ENCODE data around the gene SLC6A3. TPM values are rescaled to one million over a fixed set of nuclear protein-coding genes. Genes with fewer than 3 reads are reported as not detected.

Gene SLC6A3
- total and polyA plus RNA-seq, 2 of the 13 experiments (the other 11 are each of a cell fraction or from before 2014, with no cell fraction given): 0.01 TPM; not detected in 1

DNA sequence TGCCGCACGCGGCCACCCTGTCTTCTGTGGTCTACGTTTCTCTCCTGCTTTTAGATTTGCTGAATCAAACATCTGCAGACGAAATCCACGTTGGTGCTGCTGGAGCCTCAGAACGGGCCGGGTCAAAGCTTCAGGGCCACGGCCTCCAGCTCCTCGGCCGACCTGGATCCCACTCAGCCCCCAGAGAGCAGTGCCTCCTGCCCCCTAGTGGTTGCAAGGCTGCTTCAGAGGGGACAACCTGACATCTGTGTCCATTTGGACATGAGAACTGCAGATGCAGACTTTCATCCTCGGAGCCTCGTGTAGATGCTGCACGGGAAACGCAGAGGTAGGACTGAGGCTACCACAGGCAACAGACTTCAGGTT lies 23.0 kb upstream of the SLC6A3 start (continued):
- no peak for TF ChIP-seq TP53 (CRISPR knock-in tag; conservative IDR thresholded peaks at IDR 0.05)
- TF ChIP-seq FOXP1 (IDR thresholded peaks at IDR 0.05): no peak
- no peak for TF ChIP-seq FOXP1 (CRISPR knock-in tag; IDR thresholded peaks at IDR 0.05)
- no peak for TF ChIP-seq ZNF710 (CRISPR knock-in tag; IDR thresholded peaks at IDR 0.05; ENCODE audit: borderline replicate concordance)
- 0 out of 2 replicates have a peak, but pooled peaks have one; percentile 23 for TF ChIP-seq MEF2D (CRISPR knock-in tag; IDR thresholded peaks at IDR 0.05)
- no peak for TF ChIP-seq CENPX (CRISPR knock-in tag; IDR thresholded peaks at IDR 0.05)
- TF ChIP-seq CTCF (CRISPR knock-in tag; IDR thresholded peaks at IDR 0.05): peak; percentile 78
- TF ChIP-seq ZNF512B (CRISPR knock-in tag; IDR thresholded peaks at IDR 0.05; ENCODE audit: borderline replicate concordance): no peak
- no peak for TF ChIP-seq SPEN (CRISPR knock-in tag; IDR thresholded peaks at IDR 0.05; ENCODE audit: low read depth)
- TF ChIP-seq TEAD2 (CRISPR knock-in tag; IDR thresholded peaks at IDR 0.05): no peak
- no peak for TF ChIP-seq SIN3A (IDR thresholded peaks at IDR 0.05; ENCODE audit: borderline replicate concordance, low read depth, low read length)
- no peak for TF ChIP-seq GATAD2A (CRISPR knock-in tag; IDR thresholded peaks at IDR 0.05)
- no peak for TF ChIP-seq ZNF512 (CRISPR knock-in tag; IDR thresholded peaks at IDR 0.05)
- TF ChIP-seq STAG1 (CRISPR knock-in tag; IDR thresholded peaks at IDR 0.05): peak; percentile 62
- TF ChIP-seq ZNF160 (CRISPR knock-in tag; IDR thresholded peaks at IDR 0.05): no peak
- TF ChIP-seq, protein P1, sequence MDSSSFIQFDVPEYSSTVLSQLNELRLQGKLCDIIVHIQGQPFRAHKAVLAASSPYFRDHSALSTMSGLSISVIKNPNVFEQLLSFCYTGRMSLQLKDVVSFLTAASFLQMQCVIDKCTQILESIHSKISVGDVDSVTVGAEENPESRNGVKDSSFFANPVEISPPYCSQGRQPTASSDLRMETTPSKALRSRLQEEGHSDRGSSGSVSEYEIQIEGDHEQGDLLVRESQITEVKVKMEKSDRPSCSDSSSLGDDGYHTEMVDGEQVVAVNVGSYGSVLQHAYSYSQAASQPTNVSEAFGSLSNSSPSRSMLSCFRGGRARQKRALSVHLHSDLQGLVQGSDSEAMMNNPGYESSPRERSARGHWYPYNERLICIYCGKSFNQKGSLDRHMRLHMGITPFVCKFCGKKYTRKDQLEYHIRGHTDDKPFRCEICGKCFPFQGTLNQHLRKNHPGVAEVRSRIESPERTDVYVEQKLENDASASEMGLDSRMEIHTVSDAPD (CRISPR knock-in tag; IDR thresholded peaks at IDR 0.05): no peak
- TF ChIP-seq, protein P2, sequence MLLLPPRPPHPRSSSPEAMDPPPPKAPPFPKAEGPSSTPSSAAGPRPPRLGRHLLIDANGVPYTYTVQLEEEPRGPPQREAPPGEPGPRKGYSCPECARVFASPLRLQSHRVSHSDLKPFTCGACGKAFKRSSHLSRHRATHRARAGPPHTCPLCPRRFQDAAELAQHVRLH (CRISPR knock-in tag; IDR thresholded peaks at IDR 0.05; ENCODE audit: borderline replicate concordance, low read depth): no peak
- no peak for TF ChIP-seq GZF1 (CRISPR knock-in tag; IDR thresholded peaks at IDR 0.05)
- TF ChIP-seq PHB2 (IDR thresholded peaks at IDR 0.05; ENCODE audit: partially characterized antibody): no peak
- no peak; the same call in 1 of the 2 replicates for TF ChIP-seq KDM5B (CRISPR knock-in tag; IDR thresholded peaks at IDR 0.05; ENCODE audit: borderline replicate concordance)
- TF ChIP-seq KDM2A (CRISPR knock-in tag; IDR thresholded peaks at IDR 0.05; ENCODE audit: borderline replicate concordance, low read depth): peak; percentile 33; the same call in 1 of the 2 replicates
- TF ChIP-seq DNMT3B (CRISPR knock-in tag; conservative IDR thresholded peaks at IDR 0.05): no peak
- TF ChIP-seq SIX1 (CRISPR knock-in tag; IDR thresholded peaks at IDR 0.05; ENCODE audit: borderline replicate concordance): no peak
